H9 (cell line): ENCODE results near the gene SCTR. TPM values are rescaled to one million over a fixed set of nuclear protein-coding genes. Genes with fewer than 3 reads are reported as not detected.

Experiments
- DNase-seq: peaks from one replicate; pipeline ENCODE4 v3.0.0-alpha.2; 2017
- H2AFZ ChIP-seq: one replicate; pipeline ENCODE4 v1.6.1; 2013; ENCODE audit warnings: mild to moderate bottlenecking, low read length, control low read depth, moderate library complexity
- H2AK5ac ChIP-seq: 2 replicates; pipeline ENCODE4 v1.6.1; 2013; ENCODE audit warnings: low read length, control low read depth, mixed read lengths; ENCODE audit not compliant: insufficient read length
- H2BK120ac ChIP-seq: one replicate; pipeline ENCODE4 v1.6.1; 2013; ENCODE audit warnings: low read depth, mild to moderate bottlenecking, low read length, control low read depth, inconsistent platforms; ENCODE audit not compliant: poor library complexity, severe bottlenecking
- H2BK12ac ChIP-seq: 2 replicates; pipeline ENCODE4 v1.6.1; 2013; ENCODE audit warnings: low read length, control low read depth, mixed read lengths, low read depth; ENCODE audit not compliant: insufficient read length
- H2BK15ac ChIP-seq: 2 replicates; pipeline ENCODE4 v1.6.1; 2013; ENCODE audit warnings: low read depth, low read length, control low read depth
- H2BK20ac ChIP-seq: one replicate; pipeline ENCODE4 v1.6.1; 2013; ENCODE audit warnings: low read depth, mild to moderate bottlenecking, low read length, control low read depth, inconsistent platforms; ENCODE audit not compliant: poor library complexity, severe bottlenecking
- H2BK5ac ChIP-seq: 2 replicates; pipeline ENCODE4 v1.6.1; 2013; ENCODE audit warnings: low read length, control low read depth, mixed read lengths; ENCODE audit not compliant: insufficient read length
- H3K14ac ChIP-seq: 2 replicates; pipeline ENCODE4 v1.6.1; 2013; ENCODE audit warnings: low read length, control low read depth; ENCODE audit not compliant: insufficient read depth
- H3K18ac ChIP-seq: 2 replicates; pipeline ENCODE4 v1.6.1; 2013; ENCODE audit warnings: low read depth, mild to moderate bottlenecking, mixed read lengths, low read length, control low read depth; ENCODE audit not compliant: insufficient read length
- H3K23ac ChIP-seq: 2 replicates; pipeline ENCODE4 v1.6.1; 2013; ENCODE audit warnings: low read length, control low read depth, mixed read lengths, low read depth; ENCODE audit not compliant: insufficient read length
- H3K23me2 ChIP-seq: 2 replicates; pipeline ENCODE4 v1.6.1; 2013; ENCODE audit warnings: low read depth, mild to moderate bottlenecking, mixed read lengths, low read length, control low read depth; ENCODE audit not compliant: insufficient read length, poor library complexity, severe bottlenecking
- H3K27ac ChIP-seq: 2 replicates; pipeline ENCODE4 v1.5.1; 2013; ENCODE audit warnings: low read length, control low read depth, mixed read lengths, low read depth; ENCODE audit not compliant: insufficient read length
- H3K27me3 ChIP-seq: 2 replicates; pipeline ENCODE4 v1.6.1; 2013; ENCODE audit warnings: low read length, control low read depth, inconsistent platforms; ENCODE audit not compliant: insufficient read depth
- H3K4ac ChIP-seq: 2 replicates; pipeline ENCODE4 v1.6.1; 2013; ENCODE audit warnings: low read depth, mild to moderate bottlenecking, control low read depth, inconsistent platforms, low read length, moderate library complexity
- H3K4me1 ChIP-seq: 2 replicates; pipeline ENCODE4 v1.6.1; 2013; ENCODE audit warnings: low read length, control low read depth, inconsistent platforms; ENCODE audit not compliant: insufficient read depth
- H3K4me2 ChIP-seq: 2 replicates; pipeline ENCODE4 v1.6.1; 2013; ENCODE audit warnings: low read length, control low read depth, mixed read lengths; ENCODE audit not compliant: insufficient read length, insufficient read depth
- H3K56ac ChIP-seq: 2 replicates; pipeline ENCODE4 v1.6.1; 2013; ENCODE audit warnings: low read depth, mild to moderate bottlenecking, mixed read lengths, low read length, control low read depth; ENCODE audit not compliant: insufficient read length
- H3K79me1 ChIP-seq: 2 replicates; pipeline ENCODE4 v1.6.1; 2013; ENCODE audit warnings: low read depth, mild to moderate bottlenecking, moderate library complexity, low read length, control low read depth, inconsistent platforms; ENCODE audit not compliant: insufficient read depth, poor library complexity, severe bottlenecking
- H3K79me2 ChIP-seq: 2 replicates; pipeline ENCODE4 v1.6.1; 2013; ENCODE audit warnings: low read length, control low read depth, inconsistent platforms; ENCODE audit not compliant: insufficient read depth
- H3K9ac ChIP-seq: 2 replicates; pipeline ENCODE4 v1.6.1; 2013; ENCODE audit warnings: low read length, control low read depth, mixed read lengths; ENCODE audit not compliant: insufficient read length; ENCODE audit errors: extremely low read depth
- H3K9me3 ChIP-seq: one replicate; pipeline ENCODE4 v1.6.1; 2013; ENCODE audit warnings: low read depth, low read length, inconsistent platforms; ENCODE audit not compliant: control insufficient read depth
- H3T11ph ChIP-seq: one replicate; pipeline ENCODE4 v1.6.1; 2013; ENCODE audit warnings: mild to moderate bottlenecking, low read length, control low read depth, inconsistent platforms
- H4K20me1 ChIP-seq: one replicate; pipeline ENCODE4 v1.6.1; 2013; ENCODE audit not compliant: control insufficient read depth, insufficient read length, insufficient read depth
- H4K5ac ChIP-seq: 2 replicates; pipeline ENCODE4 v1.6.1; 2013; ENCODE audit warnings: low read depth, mild to moderate bottlenecking, mixed read lengths, low read length, control low read depth; ENCODE audit not compliant: insufficient read length
- H4K8ac ChIP-seq: replicated peaks from 2 replicates; pipeline ENCODE4 v1.6.1; 2013; ENCODE audit warnings: low read length, control low read depth, mixed read lengths, low read depth; ENCODE audit not compliant: insufficient read length
- H4K91ac ChIP-seq: 2 replicates; pipeline ENCODE4 v1.6.1; 2013; ENCODE audit warnings: low read depth, mild to moderate bottlenecking, moderate library complexity, mixed read lengths, low read length, control low read depth; ENCODE audit not compliant: insufficient read length
- H3K27ac Mint-ChIP-seq, 3 experiments: 2 replicates in 2 of 3; 3 replicates in 1 of 3; pipeline ENCODE4 v1.8.0; 2020 to 2021; ENCODE audit warnings: mixed read lengths in 3 of 3, mild to moderate bottlenecking in 1 of 3, moderate library complexity in 1 of 3
- H3K27me3 Mint-ChIP-seq: 2 replicates; pipeline ENCODE4 v1.8.0; 2021; ENCODE audit warnings: low read depth, mild to moderate bottlenecking, moderate library complexity, mixed read lengths
- H3K36me3 Mint-ChIP-seq, 3 experiments: 2 replicates in 2 of 3; 3 replicates in 1 of 3; pipeline ENCODE4 v1.8.0; 2020 to 2021; ENCODE audit warnings: low read depth in 3 of 3, mixed read lengths in 3 of 3; ENCODE audit not compliant: insufficient read depth in 1 of 3
- H3K4me1 Mint-ChIP-seq, 2 experiments: 2 replicates each; pipeline ENCODE4 v1.8.0; 2020; ENCODE audit warnings: mixed read lengths in 2 of 2
- H3K4me3 Mint-ChIP-seq, 2 experiments: 2 replicates in 1 of 2; 3 replicates in 1 of 2; pipeline ENCODE4 v1.8.0; 2020 to 2021; ENCODE audit warnings: mild to moderate bottlenecking in 2 of 2, mixed read lengths in 2 of 2, moderate library complexity in 1 of 2
- H3K9me3 Mint-ChIP-seq, 2 experiments: 2 replicates in 1 of 2; 3 replicates in 1 of 2; pipeline ENCODE4 v1.8.0; 2020; ENCODE audit warnings: mild to moderate bottlenecking in 2 of 2, mixed read lengths in 2 of 2, moderate library complexity in 1 of 2
- WGBS: extraction: QIAGEN DNeasy Blood & Tissue Kit; methylation state at CpG from one replicate; pipeline ENCODE4 v1.1.7; 2013; ENCODE audit warnings: missing lambda C conversion rate, low lambda C conversion rate, mixed read lengths; ENCODE audit not compliant: insufficient read length; ENCODE audit errors: extremely low coverage; 5-methylcytosine and 5-hydroxymethylcytosine counted together
- total RNA-seq: library from RNA; stranded (reverse); gene quantifications from 2 replicates; pipeline ENCODE4 v1.2.1, GENCODE V29; 2021
- TF ChIP-seq, protein P1 (sequence below): fragments of 200-600 bp; sonication (generic); conservative IDR thresholded peaks from 3 replicates; pipeline ENCODE4 v1.8.0; 2021; ENCODE audit warnings: antibody characterized with exemption, mild to moderate bottlenecking

Gene SCTR
- total RNA-seq, 1 experiment from 2014 or later, result not detected

DNA sequence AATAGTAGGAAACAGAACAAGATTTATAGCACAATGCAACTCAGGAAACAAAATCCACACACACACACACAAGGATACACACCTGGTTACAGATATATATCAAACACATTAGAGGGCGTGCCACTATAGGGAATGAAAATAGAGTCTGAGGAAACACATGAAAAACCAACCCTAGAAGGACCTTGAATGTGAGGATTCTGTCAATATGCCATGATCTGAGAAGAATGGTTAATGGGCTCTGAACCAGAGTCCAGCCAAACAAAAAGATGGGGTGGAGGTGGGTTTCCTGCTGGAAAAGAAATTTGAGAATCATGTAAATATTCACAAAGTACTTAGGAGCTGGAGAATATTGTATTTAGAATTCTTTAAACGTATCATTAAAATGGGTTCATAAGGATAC lies 100.5 kb downstream of the SCTR start:
- no peak overlapping the region for H3K4me3 Mint-ChIP-seq
- no peak overlapping the region for H3K18ac ChIP-seq
- H4K8ac ChIP-seq, result no peak overlapping the region
- H3K9me3 ChIP-seq, result no peaks in the 10 kb centered on the region
- no peak overlapping the region for H3K4ac ChIP-seq
- no peaks in the 10 kb centered on the region for H3K27me3 ChIP-seq
- no peak overlapping the region for H2BK15ac ChIP-seq
- no peak overlapping the region for H4K5ac ChIP-seq
- 0 out of 2 replicates have a peak, but pooled peaks cover 2% of the 10 kb centered on the region for H3K4me1 ChIP-seq
- no peak overlapping the region for H2AFZ ChIP-seq
- no peak overlapping the region for H3T11ph ChIP-seq
- no CpG with 5 or more reads among the region's 2 CpGs for WGBS
- H3K27ac Mint-ChIP-seq, result no peak overlapping the region
- no peak overlapping the region for H2BK5ac ChIP-seq
- H3K14ac ChIP-seq, result no peak overlapping the region
- H2BK20ac ChIP-seq, result no peak overlapping the region
- H3K4me1 Mint-ChIP-seq, result peaks cover 39 to 42% of the 10 kb centered on the region in 2 experiments
- no peak overlapping the region for H3K9ac ChIP-seq
- H3K27me3 Mint-ChIP-seq, result peaks cover 26% of the 10 kb centered on the region
- TF ChIP-seq, protein P1, sequence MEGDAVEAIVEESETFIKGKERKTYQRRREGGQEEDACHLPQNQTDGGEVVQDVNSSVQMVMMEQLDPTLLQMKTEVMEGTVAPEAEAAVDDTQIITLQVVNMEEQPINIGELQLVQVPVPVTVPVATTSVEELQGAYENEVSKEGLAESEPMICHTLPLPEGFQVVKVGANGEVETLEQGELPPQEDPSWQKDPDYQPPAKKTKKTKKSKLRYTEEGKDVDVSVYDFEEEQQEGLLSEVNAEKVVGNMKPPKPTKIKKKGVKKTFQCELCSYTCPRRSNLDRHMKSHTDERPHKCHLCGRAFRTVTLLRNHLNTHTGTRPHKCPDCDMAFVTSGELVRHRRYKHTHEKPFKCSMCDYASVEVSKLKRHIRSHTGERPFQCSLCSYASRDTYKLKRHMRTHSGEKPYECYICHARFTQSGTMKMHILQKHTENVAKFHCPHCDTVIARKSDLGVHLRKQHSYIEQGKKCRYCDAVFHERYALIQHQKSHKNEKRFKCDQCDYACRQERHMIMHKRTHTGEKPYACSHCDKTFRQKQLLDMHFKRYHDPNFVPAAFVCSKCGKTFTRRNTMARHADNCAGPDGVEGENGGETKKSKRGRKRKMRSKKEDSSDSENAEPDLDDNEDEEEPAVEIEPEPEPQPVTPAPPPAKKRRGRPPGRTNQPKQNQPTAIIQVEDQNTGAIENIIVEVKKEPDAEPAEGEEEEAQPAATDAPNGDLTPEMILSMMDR, result no peak
- no peaks in the 10 kb centered on the region for H4K20me1 ChIP-seq
- no peak overlapping the region for H3K27ac ChIP-seq
- peaks cover 12 to 26% of the 10 kb centered on the region in 2 experiments for H3K9me3 Mint-ChIP-seq
- H3K79me1 ChIP-seq, result no peaks in the 10 kb centered on the region
- no peak overlapping the region for H2AK5ac ChIP-seq
- H3K23ac ChIP-seq, result no peak overlapping the region
- H3K4me2 ChIP-seq, result no peak overlapping the region
- H4K91ac ChIP-seq, result no peak overlapping the region
- no peak for DNase-seq
- H3K36me3 Mint-ChIP-seq, result peaks cover 0 to 19% (median 9%) of the 10 kb centered on the region in 3 experiments
- H3K79me2 ChIP-seq, result no peaks in the 10 kb centered on the region
- no peak overlapping the region for H3K56ac ChIP-seq
- no peak overlapping the region for H2BK12ac ChIP-seq
- H2BK120ac ChIP-seq, result no peak overlapping the region
- no peaks in the 10 kb centered on the region for H3K23me2 ChIP-seq
